Measurements from ENCODE around the gene KIAA1328.

The KIAA1328 gene

DNA sequence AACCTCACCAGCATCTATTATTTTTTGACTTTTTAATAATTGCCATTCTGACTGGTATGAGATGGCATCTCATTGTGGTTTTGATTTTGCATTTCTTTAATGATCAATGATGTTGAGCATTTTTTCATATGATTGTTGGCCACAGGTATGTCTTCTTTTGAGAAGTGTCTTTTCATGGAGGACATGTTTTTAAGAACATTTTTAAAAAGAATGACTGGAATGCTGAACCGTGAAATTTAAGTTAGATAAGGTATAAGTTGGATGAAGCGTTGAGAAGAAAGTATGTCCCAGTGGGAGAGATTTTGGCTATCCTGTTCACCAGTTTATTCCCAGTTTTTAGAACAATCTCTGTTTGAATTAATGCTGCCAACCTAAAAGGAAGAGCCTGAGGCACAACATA, 370.8 kb downstream of the KIAA1328 start:
- no peak for FAIRE-seq
- no peak for DNase-seq (ENCODE audit: low spot score)

DNA sequence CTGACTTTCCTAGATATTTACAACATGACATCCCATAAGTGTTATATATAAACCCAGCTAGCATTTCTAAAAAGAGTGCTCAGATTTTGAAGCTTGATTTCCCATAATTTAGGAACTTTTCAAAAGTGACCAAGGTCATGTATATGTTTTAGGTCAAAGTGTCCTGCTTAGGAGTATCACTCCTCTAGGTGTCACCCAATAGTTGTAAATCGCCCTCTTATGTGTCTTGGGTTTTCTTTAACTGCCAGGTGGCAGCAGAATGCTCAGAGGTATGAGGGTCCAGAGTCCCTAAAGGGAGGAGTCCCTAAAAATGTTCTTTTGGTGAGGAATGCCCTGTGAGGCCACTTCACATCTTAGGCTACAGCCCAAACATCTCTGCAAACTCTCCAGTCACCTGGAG, 378.4 kb downstream of the KIAA1328 start:
- no peak for FAIRE-seq
- no peak for DNase-seq (ENCODE audit: low spot score)

DNA sequence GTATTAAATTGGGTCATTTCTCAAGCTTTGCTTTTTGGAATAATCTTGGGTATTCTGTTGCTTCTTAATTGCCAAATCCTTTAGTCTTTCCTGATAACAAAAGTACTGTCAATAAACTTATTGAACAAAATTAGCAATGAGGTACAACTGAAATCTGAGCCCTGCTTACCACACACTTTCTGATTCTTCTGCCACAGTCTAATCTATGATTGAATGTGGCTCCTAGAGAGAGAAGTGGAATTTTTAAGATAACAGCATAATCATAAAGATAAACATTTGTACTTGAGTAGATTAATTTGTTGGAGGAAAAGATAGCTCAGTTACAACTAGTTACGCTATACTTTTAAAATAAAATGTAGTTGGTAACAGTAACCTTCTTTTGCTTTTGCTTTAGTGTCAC, 381.9 kb downstream of the KIAA1328 start:
- no peak for FAIRE-seq
- no peak for DNase-seq (ENCODE audit: low spot score)

DNA sequence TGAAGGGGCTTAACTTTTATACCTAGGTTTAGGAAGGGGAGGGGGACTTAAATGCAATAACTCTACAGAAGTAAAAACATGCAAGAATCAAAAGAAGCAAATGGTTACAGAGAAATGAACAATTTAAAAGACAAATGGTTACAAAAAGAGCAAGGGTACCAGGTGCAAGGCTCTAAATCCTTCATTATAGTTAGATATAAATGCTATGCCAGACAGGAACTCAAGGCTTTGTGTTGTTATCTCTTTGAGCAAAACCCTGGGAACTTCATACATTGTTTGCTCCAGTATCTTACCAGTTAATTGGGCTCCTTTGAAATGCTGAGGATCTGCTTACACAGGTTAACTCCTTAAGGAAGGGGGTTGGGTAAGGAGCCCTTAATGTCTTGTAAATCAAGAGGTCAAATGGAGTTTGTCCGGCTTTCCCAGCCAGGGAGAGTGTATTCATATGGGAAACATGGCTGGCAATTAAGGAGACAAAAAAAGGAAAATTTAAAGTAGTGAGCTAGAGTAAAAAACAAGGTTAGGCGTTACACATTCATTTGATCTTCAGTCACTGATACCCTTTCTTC, 389.2 kb downstream of the KIAA1328 start:
- no peak for DNase-seq (ENCODE audit: low spot score)
- no peak for FAIRE-seq

DNA sequence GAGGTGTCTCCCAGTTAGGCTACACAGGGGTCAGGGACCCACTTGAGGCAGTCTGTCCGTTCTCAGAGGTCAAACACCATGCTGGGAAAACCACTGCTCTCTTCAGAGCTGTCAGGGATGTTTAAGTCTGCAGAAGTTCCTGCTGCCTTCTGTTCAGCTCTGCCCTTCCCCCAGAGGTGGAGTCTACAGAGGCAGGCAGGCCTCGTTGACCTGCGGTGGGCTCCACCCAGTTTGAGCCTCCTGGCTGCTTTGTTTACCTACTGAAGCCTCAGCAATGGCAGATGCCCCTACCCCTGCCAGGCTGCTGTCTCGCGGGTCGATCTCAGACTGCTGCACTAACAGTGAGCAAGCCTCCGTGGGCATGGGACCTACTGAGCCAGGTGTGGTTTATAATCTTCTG, 390.3 kb downstream of the KIAA1328 start:
- FAIRE-seq (no peak), DNase-seq (ENCODE audit: low spot score) (no peak)

DNA sequence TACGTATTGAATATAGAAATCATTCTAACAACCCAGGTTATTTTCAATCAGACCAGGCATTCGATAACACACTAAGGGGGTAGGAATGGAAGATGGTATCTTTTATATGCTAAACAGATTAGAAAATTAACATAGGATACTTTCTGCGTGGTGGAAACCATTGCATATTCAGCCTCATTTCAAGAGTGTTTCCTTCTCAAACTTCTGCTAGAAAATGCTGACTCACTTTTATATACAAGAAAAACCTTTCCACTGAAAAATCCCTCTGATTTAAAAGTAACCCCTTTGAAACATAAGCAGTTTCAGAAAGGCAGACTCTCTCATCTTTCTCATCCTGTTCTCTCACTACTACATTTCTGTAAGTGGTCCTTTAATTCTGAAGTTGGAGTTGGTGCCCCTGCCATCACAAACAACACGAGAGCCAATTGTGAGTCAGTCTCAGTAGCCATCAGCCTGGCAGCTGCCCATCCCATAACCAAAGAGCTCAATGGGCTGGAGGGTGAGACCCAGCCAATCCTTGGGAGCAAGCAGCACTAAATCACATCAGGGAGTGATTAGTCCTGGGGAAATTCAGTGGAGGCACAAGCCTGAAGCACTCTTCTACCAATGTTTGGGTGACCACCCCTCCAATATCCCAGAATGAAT, 393.5 kb downstream of the KIAA1328 start:
- DNase-seq (ENCODE audit: low spot score) = no peak
- FAIRE-seq = no peak

DNA sequence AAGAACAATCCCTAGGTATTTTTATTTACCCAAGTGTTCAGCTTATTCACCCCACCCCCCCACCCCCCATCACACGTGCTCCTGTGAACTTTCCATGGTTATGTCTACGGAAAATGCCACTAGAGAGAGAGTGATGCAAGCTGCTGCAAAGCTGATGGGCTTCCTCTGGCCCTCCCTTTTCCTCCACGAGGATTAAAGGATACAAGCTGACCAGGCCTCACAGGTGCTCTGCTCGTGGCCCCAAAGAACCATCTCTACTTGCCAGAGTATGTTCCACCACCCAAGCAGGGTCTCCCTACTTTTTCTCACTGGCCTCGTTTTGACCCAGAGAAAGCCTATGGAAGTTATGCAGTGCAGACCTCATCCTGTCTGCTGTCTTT, 394.1 kb downstream of the KIAA1328 start:
- no peak for FAIRE-seq

DNA sequence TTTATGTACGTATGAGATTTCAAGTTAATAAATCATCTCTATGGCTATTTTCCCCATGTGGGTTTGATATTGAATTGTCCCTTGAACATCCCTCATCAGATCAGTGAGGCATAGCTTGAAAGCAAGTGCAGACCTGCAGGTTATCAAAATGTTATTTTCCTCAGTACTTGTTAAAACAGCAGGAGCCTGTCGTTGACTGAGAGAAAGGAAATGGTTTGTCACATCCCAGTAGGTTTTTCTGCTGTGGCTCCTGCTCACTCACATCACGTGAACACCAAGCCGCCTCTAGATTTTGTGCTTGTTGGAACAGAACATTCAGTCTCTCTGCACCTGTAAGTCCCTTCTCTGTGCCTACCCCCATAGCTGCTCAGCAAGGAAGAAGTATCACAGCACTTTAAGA, 396.4 kb downstream of the KIAA1328 start:
- FAIRE-seq (no peak), DNase-seq (ENCODE audit: low spot score) (no peak)

More for the DNA sequence above, 394.1 kb downstream of the KIAA1328 start:
- no peak for DNase-seq (ENCODE audit: low spot score)

DNA sequence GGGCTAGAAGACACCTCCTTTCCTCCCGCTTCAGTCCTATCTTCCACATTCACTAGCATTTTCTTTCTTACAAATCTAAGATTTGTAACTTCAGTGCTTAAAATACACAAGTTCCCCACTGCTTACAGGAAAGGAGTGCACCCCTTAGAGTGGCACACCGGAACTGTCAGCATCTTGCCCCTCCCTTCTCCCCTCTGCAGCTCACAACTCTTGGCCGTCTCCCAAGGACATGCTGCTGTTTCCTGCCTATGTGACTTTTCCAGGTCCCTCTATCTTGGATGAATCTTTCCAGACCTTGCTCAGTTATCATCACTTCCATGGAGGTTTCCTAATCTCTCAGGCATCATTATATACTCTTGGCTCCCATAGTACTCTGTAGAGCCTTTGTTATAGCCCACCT, 401.8 kb downstream of the KIAA1328 start:
- no peak for FAIRE-seq
- no peak for DNase-seq (ENCODE audit: low spot score)

DNA sequence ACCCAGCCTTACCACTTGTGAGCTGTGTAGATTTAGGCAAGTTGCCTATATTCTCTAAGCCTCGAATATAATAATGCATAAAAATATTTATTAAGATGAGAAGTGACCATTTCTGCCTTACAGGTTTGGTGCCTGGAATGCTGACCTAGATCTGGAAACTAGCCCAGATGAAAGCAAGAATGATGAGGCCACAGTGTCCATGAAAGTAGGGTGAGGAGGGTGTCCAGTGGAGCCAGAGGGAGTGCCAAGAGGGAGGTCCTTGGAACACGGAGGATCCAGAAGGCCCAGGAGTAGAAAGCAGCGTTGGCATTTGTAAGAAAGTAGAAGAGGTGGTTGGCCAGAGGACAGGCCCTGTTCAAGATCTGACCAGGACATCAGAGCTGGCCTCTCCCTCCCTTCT, 402.3 kb downstream of the KIAA1328 start:
- no peak for FAIRE-seq

DNA sequence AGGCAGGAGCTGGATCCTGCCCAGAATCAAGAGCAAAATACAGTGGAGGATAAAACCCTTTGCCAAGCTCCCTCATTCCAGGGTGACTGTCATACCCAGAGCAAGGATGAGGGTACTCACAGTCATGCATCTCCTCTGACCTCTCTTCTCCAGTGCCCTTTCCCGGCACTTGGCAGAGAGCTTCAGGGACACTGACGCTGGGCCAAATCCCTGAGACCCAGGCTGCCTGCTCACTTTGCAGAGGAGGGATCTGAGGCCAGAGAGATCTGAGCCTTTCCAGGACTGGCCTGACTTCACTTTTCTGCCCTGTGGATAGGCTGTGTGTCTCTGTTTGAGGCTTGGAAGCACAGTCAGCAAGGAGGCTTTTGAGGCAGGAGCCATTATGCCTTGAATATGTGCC, 406.7 kb downstream of the KIAA1328 start:
- no peak for FAIRE-seq
- no peak for DNase-seq (ENCODE audit: low spot score)

More for the DNA sequence above, 402.3 kb downstream of the KIAA1328 start:
- no peak for DNase-seq (ENCODE audit: low spot score)

DNA sequence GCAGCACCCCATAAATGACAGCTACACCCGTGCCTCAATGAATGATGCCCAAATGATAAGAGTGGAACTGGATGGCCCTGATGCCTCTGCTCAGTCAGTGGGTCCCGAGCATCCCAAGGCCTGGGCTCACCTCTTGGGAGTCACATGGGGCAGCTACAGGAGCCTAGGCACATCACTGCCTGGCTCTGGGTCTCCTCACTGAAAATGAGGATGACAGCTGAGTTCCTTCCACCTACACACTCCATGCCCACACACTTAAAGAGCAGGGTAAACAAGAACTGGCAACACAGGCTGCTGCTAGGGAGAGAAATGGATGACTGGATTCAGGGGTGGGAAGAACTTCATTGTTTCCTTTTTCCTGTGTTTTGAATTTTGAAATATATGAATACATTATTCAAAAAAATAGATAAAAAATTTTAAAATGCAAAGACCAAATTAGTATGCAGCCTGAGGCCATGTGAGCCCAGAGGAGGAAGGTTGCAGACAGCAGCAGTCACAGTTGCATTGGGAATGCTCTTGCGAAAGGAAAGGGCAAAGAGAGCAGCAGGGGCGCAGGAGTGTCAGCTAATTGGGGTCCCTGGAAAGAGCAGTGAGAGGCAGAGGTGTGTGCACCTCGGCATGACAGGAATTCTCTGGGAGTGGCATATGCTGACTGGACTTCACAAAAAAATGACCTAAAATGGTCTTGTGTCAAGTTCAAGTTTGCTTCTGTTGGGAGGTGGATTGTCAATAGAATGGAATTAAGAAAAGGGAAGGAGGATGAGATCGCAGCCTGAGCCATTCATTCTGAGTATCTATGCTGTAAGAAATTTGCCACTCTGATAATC, 409.6 kb downstream of the KIAA1328 start:
- no peak for FAIRE-seq
- no peak for DNase-seq (ENCODE audit: low spot score)

DNA sequence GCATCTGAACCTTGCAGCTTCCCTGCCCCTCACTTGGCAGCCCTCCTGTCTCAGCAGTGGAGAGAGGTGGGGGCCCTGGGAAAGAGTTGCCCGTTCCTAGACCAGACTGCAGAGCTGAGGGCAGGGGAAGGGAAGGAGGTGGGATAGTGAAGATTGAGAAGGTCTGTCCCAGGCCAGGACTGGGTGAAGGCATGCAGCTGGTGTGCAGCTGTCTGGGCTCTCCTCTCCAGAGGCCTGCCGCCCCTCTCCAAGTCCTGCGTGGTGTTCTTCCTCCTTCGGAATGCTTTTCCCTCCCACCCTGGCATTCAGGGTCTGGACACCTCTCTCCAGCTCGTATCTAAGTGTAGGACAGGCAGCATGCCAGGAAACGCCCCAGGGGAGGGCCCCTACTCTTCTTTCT, 413.2 kb downstream of the KIAA1328 start:
- DNase-seq (ENCODE audit: low spot score) (no peak), FAIRE-seq (no peak)

DNA sequence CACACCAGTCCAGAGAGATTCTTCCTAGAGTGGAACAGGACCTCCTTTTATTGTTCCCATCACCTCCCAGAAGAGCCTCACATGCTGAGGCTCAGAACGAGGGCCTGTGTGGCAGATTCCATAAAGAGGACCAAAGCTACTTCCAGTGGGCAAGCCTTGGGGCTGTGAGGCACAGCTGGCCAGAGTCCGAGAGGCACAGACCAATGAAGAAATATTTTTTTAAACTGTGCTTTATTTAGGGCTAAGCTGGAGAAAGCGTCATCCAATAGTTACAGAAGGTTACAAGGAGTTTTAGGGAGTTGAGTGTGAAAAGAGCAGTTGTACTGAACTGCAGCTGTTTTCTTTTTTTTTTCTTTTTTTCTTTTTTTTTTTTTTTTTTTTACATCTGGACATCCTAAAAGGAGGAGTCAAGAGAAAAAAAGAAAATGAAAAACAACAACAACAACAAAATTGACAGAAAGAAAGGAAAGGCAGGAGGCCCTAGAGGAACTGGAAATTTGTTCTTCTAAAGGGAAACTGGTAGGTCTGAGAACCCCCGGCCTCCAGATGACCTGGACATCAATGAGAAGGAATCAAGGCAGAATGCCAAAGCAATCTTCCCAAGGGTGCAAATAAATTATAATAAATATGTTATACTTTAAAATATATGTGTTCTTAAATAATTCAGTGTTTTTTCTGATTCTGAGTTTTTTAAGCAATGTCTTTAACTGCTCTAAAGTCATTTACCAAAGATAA, 414.1 kb downstream of the KIAA1328 start:
- DNase-seq (ENCODE audit: low spot score) (no peak), FAIRE-seq (no peak)

DNA sequence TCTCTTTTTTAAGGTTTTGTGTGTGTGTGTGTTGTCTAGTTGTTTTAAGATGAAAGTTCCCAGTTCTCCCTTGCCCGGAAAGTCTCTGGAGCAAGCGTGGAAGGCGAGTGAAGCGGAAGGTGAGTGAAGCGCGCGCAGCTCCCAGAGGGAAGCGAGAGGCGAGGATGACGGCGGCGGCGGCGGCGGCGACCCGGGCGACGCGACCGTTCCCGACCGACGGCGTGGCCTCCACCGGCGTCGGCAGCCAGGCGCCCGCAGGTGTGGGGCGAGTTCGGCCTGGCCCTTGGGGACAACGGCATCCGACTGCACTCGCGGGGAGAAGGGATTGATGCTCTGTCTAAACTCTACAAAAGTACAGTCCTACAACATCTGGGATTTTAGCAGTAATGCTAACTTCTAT, 414.8 kb downstream of the KIAA1328 start:
- DNase-seq (ENCODE audit: low spot score) (no peak), FAIRE-seq (no peak)

DNA sequence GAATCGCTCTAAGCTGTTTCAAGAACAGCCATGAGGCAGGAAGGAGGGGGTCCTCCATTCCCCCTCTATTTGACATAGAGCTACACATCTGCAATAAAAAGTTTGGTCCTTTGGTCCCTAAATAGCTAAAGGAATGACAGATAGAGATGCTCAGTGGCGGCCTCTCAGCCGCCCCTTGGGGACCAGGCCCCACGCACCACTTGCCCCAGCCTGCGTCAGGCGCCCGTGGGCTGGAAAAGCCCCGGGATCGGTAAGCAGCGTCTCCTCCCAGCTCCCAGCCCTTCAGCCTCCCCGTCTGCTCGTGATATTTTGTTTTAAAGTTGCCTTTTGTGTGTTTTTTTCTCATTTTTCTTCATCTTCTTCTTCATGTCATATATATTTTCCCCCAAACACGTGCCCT, 415.7 kb downstream of the KIAA1328 start:
- FAIRE-seq = no peak
- DNase-seq (ENCODE audit: low spot score) = no peak

DNA sequence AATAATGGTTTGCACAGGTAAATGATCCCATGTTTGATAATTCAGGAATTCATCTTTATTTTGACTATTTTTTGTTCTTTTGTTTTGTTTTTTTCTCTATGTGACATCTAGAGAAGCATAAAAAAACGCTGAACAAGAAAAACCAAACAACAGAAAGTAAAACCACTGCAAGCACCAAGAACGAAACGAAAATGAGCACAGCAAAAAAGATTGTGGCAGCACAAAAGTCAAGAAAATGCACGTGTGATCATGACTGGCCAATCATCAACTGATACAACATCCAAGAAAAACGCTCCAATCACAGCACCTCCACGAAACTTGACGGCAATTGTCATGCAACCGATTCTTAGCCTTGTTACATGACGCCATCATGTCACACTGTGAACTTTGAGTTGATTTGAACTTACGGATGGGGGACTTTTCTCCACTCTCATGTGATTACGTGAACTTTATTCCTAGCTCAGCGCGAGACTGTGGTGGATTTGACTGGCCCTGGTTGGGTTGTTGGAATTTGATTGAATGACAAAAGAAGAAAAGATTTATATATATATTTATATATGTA, 417.9 kb downstream of the KIAA1328 start:
- FAIRE-seq (no peak), DNase-seq (ENCODE audit: low spot score) (no peak)

DNA sequence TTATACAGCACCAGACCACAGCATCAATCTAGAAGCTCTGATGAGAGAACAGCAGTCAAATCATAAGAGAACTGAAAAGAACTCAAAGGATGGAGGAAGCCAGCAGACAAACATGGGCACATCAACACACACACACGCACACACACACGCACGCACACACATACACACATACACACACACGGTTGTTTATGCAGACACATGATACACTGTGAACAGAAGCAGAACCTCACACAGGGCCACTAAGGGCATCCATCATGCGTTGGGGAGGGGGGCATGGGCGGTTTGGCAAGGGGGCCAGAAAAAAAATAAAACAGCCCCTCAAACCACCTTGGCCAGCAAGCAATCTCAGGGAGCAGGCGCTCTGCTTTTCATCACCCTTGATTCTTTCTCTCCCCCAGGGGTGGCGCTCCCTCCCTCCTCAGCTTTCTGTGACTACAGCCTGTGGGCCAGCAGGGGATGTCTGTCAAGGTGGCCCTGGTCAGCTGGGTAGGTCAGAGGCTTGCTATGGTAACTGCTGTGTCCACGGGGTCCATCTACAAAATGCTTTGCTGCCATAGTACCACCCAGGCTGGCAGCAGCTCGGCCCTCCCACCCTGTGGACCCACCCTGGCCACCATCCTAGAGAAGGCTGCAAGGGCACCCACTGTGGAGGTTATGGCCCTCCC, 418.7 kb downstream of the KIAA1328 start:
- DNase-seq (ENCODE audit: low spot score) (no peak), FAIRE-seq (no peak)

DNA sequence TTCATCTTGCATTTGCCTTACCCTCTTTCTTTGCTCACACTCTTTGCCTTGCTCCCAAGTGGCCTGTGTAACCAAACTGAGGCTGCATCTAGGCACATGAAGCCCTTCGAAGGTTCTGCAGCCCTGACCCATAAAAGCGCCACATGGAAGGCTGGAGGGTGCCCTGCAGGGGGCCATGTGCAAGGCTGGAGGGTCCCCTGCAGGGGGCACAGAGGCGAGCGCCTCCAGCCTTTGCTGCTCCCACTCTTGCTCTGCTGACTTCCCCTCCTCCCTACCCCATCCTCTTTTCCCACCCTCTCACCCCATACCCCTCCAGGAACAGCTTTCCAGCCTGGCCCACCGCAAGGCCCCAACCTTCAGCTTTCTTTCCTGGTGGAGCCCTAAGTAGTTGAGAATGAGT, 419.4 kb downstream of the KIAA1328 start:
- FAIRE-seq (no peak), DNase-seq (ENCODE audit: low spot score) (no peak)

DNA sequence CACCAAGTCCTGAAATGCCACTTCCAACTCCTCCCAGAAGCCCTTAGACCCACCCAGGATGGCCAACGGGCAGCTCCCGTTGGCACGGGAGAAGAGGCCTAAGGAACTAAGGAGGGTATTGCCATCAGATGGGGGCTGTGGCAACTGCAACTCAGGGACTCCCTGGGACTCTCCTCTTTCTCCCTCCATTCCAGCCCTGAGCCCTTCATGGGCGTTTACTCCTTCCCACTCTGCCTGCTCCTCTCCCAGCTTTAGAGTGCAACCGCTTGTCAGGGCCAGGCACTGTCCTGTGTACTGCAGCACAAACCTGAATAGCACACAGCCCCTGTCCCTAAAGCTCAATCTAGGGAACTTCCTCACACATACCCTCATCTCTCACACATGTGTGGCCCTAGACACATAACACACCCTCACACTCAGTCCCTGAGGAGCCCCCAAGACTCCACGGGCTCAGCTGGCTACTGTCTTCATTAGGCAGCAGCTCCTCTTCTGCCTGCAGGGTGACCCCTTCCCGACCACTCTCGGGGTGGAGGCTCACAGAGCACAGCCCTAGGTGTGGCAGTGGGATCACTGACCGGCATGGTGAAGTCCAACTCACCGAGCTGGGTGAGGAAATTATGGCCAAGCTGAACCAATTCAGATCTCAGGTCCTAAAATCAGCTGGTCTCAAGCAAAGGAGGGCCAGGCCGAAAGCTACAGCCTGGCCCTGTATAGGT, 420.4 kb downstream of the KIAA1328 start:
- DNase-seq (ENCODE audit: low spot score) (no peak), FAIRE-seq (no peak)

All from urothelium cell line (cell line).